HG03565 (cell line): ENCODE measurements around the gene ELOVL3.
"Not testable (repeated sequence)": the region's sequence is repeated elsewhere in the genome, so short reads cannot be mapped to it uniquely, and the experiment has no call there.

Source experiments
- ATAC-seq: cut with Tn5 transposase; IDR thresholded peaks from one replicate; pipeline ENCODE4 v1.9.1; 2021; ENCODE audit warnings: mild to moderate bottlenecking, moderate library complexity; ENCODE audit not compliant: unreplicated experiment

ELOVL3 gene

GRCh38 chr10:102225646-102226541 is at the start of gene ELOVL3:
TSS of gene ELOVL3 (plus strand) at chr10:102226299. CDS start at chr10:102226549, 250 bp downstream.
- peak; percentile 93 for ATAC-seq

DNA sequence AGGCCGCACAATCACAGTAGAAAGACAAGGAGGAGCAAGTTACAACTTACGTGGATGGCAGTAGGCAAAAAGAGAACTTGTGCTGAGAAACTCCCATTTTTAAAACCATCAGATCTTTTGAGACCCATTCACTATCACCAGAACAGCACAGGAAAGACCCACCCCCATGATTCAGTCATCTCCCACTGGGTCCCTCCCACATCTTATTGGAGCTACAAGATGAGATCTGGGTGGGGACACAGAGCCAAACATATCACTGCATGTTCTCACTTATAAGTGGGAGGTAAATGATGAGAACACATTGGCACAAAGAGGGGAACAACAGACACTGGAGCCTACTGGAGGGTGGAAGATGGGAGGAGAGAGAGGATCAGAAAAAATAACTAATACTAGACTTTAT is 41.5 kb upstream of the ELOVL3 start:
- ATAC-seq, result no peak

DNA sequence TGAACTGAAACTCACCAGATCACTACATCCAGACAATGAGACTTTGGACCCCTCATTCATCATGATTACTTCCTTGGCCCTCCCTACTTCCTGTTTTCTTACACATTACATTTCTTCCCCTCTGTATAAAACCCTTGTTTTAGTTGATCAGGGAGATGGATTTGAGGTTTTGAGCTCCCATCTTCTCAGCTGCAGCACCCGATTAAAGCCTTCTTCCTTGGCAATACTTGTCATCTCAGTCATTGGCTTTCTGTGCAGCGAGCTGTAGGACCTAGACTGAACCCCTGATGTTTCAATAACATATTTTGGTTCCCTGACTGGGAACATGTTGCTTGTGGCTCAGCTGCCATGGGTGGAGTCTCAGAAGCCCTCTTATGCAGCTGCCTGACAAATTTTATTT is 40.8 kb upstream of the ELOVL3 start:
- ATAC-seq, result no peak

- ATAC-seq, result no peak
Observed at GRCh38 chr10:102185811-102186527, 40.1 kb upstream of the ELOVL3 start.

GRCh38 chr10:102188298-102188940 is 37.7 kb upstream of the ELOVL3 start:
- ATAC-seq, result no peak

GRCh38 chr10:102188941-102189898 is 36.9 kb upstream of the ELOVL3 start:
- not testable (repeated sequence) for ATAC-seq

DNA sequence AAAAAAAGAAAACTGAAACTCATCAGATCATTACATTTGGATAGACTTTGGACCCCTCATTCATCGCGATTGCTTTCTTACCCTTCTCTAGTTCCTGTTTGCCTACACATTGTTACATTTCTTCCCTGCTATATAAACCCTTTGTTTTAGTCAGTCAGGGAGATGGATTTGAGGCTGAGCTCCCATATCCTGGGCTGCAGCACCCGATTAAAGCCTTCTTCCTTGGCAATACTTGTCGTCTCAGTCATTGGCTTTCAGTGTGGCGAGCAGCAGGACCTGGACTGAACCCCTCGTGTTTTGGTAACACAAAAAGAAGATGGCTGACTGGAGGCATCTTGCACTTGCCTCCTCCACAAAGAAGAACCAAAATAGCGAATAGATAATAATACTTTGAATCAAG is 34.1 kb upstream of the ELOVL3 start:
- no peak for ATAC-seq

GRCh38 chr10:102195296-102195870 is 30.7 kb upstream of the ELOVL3 start:
- ATAC-seq, result no peak

- ATAC-seq, result no peak
Observed at GRCh38 chr10:102196893-102197292, 29.2 kb upstream of the ELOVL3 start.

GRCh38 chr10:102198027-102198426 is 28.1 kb upstream of the ELOVL3 start:
- ATAC-seq, result no peak

DNA sequence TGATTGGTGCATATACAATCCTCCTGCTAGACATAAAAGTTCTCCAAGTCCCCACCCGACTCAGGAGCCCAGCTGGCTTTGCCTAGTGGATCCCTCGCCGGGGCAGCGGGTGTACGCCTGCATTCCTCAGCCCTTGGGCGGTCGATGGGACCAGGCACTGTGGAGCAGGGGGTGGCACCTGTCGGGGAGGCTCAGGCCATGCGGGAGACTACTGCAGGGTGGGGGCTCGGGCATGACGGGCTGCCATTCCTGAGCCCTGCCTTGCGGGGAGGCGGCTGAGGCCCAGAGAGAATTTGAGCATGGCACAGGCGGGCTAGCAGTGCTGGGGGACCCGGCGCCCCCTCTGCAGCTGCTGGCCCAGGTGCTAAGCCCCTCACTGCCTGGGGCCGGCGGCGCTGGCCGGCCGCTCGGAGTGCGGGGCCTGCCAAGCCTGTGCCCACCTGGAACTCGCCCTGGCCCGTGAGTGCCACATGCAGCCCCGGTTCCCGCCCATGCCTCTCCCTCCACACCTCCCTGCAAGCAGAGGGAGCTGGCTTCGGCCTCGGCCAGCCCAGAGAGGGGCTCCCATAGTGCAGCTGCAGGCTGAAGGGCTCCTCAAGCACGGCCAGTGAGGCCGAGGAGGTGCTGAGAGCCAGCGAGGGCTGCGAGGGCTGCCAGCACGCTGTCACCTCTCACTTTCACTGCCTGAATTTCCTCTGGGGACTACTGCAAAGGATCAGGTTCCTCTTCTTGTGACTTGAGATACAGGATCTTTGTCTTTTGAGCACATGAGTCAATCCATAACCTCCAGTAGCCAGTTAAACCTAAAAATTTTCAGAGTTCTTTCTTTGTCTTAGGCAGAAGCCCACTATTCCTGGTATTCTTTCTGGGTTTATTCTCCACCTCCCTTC is 25.1 kb upstream of the ELOVL3 start:
- ATAC-seq, result no peak

DNA sequence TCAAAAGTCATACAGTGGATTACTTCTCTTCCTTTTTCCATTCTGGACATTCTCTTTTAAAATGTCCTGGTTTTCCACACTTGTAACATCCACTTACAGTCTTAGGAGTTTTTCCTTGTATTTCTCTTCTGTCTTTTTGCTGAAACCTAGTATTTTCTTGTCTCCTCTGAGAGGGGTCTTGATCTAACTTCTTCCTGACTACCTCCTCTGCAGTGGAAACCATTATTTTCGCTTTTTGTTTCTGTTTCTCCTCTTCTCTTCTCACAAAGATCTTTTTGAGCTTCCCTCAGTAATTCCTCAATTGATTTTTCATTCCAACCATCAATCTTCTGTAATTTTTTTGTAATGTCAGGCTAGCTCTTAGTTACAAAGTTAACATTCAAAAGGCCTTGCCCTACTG is 23.7 kb upstream of the ELOVL3 start:
- no peak for ATAC-seq

- ATAC-seq, result no peak
Observed at GRCh38 chr10:102208311-102209035, 17.6 kb upstream of the ELOVL3 start.

DNA sequence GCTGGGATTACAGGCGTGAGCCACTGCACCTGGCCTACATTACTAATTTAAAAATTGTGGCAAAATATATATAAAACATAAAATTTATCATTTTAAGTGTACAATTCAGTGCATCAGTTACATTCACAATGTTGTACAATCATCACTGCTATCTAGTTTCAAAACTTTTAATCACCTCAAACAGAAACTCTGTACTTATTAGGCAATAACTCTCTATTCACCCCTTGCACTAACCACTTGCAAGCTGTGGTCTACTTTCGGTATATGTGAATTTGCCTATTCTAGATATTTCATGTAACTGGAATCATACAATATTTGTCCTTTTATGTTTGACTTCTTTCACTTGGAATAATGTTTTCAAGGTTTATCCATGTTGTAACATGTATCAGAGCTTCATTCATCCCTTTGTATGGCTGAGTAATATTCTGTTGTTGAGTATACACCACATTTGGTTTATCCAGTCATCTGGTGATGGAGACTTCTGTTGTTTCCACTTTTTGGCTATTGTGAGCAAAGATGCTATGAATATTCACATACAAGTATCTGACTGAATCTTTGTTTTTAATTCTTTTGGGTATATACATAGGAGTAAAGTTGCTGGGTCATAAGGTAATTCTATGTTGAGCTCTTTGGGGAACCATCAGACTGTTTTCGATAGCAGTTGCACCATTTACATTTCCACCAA is 14.3 kb upstream of the ELOVL3 start:
- ATAC-seq, result no peak

GRCh38 chr10:102213599-102213998 is 12.5 kb upstream of the ELOVL3 start:
- not testable (repeated sequence) for ATAC-seq

GRCh38 chr10:102219370-102219769 is 6.7 kb upstream of the ELOVL3 start:
- ATAC-seq, result no peak

DNA sequence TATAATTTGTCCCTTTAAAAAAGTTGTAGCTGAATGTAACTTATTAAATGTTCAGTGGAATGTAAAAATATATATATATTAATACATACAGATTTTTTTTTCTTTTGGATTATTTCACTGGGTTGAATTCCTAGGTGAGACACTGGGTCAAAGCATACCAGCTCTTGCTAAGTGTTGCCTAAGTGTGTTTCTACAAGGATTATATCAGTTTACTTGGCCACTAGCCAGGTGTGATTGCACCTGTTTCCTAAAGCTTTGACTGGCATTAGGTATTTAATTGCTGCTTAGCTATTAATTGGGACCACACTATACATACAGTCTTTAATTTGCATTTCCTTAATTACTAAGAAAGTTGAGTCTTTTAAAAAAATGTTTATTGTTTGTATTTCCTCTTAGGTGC is 5.5 kb upstream of the ELOVL3 start:
- no peak for ATAC-seq

GRCh38 chr10:102222797-102223196 is 3.3 kb upstream of the ELOVL3 start:
- no peak for ATAC-seq
